Spleen (tissue), 11 donors: ENCODE data around the gene PICALM. TPM values are rescaled to one million over a fixed set of nuclear protein-coding genes. Genes with fewer than 3 reads are reported as not detected.

Source experiments
- DNase-seq: peaks from one replicate; pipeline ENCODE4 v3.0.0-alpha.2; 2020
- H3K27ac ChIP-seq, 8 donors: fragments of 200-600 bp; sonication (generic) in 7 of 8; 1 replicate in 4 of 8; 2 replicates in 4 of 8; pipeline versions ENCODE4 v1.5.0 to v1.8.0; 2016 to 2021; ENCODE audit warnings: inconsistent platforms in 4 of 8, mild to moderate bottlenecking in 4 of 8, moderate library complexity in 1 of 8
- H3K27me3 ChIP-seq, 7 donors: fragments of 200-600 bp; sonication (generic) in 6 of 7; replicated peaks in 1 of 7; 1 replicate in 4 of 7; 2 replicates in 3 of 7; pipeline versions ENCODE4 v1.5.0 to v1.8.0; 2016 to 2021; ENCODE audit warnings: inconsistent platforms in 3 of 7, mild to moderate bottlenecking in 1 of 7
- H3K36me3 ChIP-seq, 6 donors: fragments of 200-600 bp; sonication (generic) in 5 of 6; 1 replicate in 4 of 6; 2 replicates in 2 of 6; pipeline versions ENCODE4 v1.5.0 to v1.8.0; 2016 to 2021; ENCODE audit warnings: inconsistent platforms in 2 of 6
- H3K4me1 ChIP-seq, 6 donors: fragments of 200-600 bp; sonication (generic) in 5 of 6; 1 replicate in 3 of 6; 2 replicates in 3 of 6; pipeline versions ENCODE4 v1.5.0 to v1.8.0; 2016 to 2021; ENCODE audit warnings: inconsistent platforms in 3 of 6
- H3K4me3 ChIP-seq, 8 donors: fragments of 200-600 bp; sonication (generic) in 7 of 8; 1 replicate in 4 of 8; 2 replicates in 4 of 8; pipeline versions ENCODE4 v1.5.0 to v1.8.0; 2016 to 2021; ENCODE audit warnings: inconsistent platforms in 4 of 8, mild to moderate bottlenecking in 4 of 8, moderate library complexity in 2 of 8
- H3K9me3 ChIP-seq, 8 donors: fragments of 200-600 bp; sonication (generic) in 7 of 8; 1 replicate in 4 of 8; 2 replicates in 4 of 8; pipeline versions ENCODE4 v1.5.0 to v1.8.0; 2016 to 2021; ENCODE audit warnings: inconsistent platforms in 4 of 8
- POLR2A ChIP-seq, 3 donors: fragments of 450-650 bp; IDR thresholded peaks; one replicate each; pipeline ENCODE4 v1.5.1; 2017; ENCODE audit warnings: antibody characterized with exemption in 3 of 3, mild to moderate bottlenecking in 1 of 3
- POLR2AphosphoS5 ChIP-seq, 3 donors: sonication (generic); formaldehyde crosslinking; IDR thresholded peaks; one replicate each; pipeline ENCODE4 v1.5.1; 2017; ENCODE audit warnings: antibody characterized with exemption in 3 of 3
- WGBS, 5 donors: extraction: QIAGEN DNeasy Blood & Tissue Kit in 3 of 5; methylation state at CpG; one replicate each; pipeline versions ENCODE4 v1.1.5 to v1.1.7; 2013 to 2018; 5-methylcytosine and 5-hydroxymethylcytosine counted together
- intact Hi-C: fragments of 100-400 bp; cut with DNase I; formaldehyde crosslinking; loops from one replicate; pipeline ENCODE4 v1.15.0; 2023; ENCODE audit warnings: low total_unique reads
- polyA plus RNA-seq, 3 donors: library from polyadenylated mRNA; stranded (reverse); fragments of 200-250 nt; gene quantifications; one replicate each; pipeline ENCODE4 v1.2.1, GENCODE V29; 2013
- total RNA-seq, 7 donors: library from RNA; depleted of rRNA in 3 of 7; stranded (reverse); fragments of >200 nt in 3 of 7; fragmentation: NEBNext Ultra II Directional in 4 of 7; extraction: Animal tissue kit (Norgen Biotek cat#: 25700) in 4 of 7; gene quantifications; one replicate each; pipeline versions ENCODE4 v1.1.0 to v1.2.1, GENCODE V29; 2016 to 2021
- TF ChIP-seq, protein P1 (sequence below), 11 experiments: fragments of 200-600 bp in 7 of 11; fragments of 450-650 bp in 4 of 11; sonication (generic) in 4 of 11; IDR thresholded peaks in 8 of 11; conservative IDR thresholded peaks in 3 of 11; 1 replicate in 7 of 11; 2 replicates in 4 of 11; pipeline versions ENCODE4 v1.4.0 to v1.8.0; 2016 to 2021; ENCODE audit warnings: antibody characterized with exemption in 11 of 11, inconsistent platforms in 4 of 11, mild to moderate bottlenecking in 1 of 11
- donor health status: healthy with polysubstance abuse.
- donor health status: DM: no; HTN: no; CAD: no; lungs with moderate emphysema.
- donor health status: DM: no; HTN: no; CAD: no.
- donor health status: Bipolar disorder and iron deficiency.
- donor health status: healthy.
- donor health status: DM: no; HTN: no; CAD: no.
- donor health status: DM: yes; HTN: yes; CAD: no.

PICALM gene
- total and polyA plus RNA-seq, 10 donors = 42.9 to 500 (median 288) TPM

DNA sequence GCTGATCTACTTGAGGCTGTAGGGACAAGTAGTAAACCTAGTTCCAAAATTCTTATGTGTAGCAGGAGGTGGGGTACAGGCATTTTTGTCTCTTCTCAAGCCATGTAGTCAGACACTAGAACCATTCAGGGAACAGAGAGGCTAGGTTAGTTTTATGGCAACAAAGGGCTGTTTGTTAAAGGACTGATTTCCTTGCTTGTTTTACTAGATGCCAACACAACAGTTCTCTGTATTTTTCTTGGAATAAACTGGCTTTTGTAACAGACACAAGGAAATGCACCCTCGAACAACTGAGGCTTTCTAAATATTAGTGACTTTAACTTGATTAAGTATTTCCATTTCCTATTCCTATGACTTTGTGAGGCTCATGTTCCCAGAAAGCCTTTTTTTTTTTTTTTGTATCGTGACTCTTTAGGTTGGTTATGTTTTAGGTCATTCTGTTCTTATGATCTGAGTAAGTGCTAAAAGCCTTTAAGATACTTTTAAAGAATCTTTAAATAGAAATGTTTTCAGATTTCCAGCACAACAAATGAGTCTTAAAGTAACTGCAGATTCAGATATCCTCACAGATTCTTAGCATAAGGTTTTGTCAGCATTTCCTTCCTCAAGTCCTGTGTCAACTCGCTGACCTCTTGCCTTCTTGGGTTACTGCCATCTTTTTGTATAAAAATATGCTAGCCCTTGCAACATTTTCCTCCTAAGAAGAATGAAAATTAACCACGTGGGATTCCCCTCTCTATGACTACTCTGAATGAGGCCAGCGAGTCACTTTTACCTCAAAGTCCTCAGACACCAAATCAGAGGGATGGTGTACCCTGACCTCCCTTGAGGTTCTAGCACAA is 121.2 kb downstream of the PICALM start:
- TF ChIP-seq POLR2AphosphoS5 (IDR thresholded peaks at IDR 0.05) (peak in 1 of 3 donors; percentile 50), POLR2A (IDR thresholded peaks at IDR 0.05) (no peak)
- TF ChIP-seq, protein P1, sequence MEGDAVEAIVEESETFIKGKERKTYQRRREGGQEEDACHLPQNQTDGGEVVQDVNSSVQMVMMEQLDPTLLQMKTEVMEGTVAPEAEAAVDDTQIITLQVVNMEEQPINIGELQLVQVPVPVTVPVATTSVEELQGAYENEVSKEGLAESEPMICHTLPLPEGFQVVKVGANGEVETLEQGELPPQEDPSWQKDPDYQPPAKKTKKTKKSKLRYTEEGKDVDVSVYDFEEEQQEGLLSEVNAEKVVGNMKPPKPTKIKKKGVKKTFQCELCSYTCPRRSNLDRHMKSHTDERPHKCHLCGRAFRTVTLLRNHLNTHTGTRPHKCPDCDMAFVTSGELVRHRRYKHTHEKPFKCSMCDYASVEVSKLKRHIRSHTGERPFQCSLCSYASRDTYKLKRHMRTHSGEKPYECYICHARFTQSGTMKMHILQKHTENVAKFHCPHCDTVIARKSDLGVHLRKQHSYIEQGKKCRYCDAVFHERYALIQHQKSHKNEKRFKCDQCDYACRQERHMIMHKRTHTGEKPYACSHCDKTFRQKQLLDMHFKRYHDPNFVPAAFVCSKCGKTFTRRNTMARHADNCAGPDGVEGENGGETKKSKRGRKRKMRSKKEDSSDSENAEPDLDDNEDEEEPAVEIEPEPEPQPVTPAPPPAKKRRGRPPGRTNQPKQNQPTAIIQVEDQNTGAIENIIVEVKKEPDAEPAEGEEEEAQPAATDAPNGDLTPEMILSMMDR (IDR thresholded peaks at IDR 0.05 in 8 of 11, conservative IDR thresholded peaks at IDR 0.05 in 3 of 11) = no peak
- WGBS, 5 donors = 7 to 22% (median 8%) methylated on average over 5 of the region's 5 CpGs
- Histone ChIP-seq H3K4me1 (peaks cover 6 to 43% (median 28%) of the 10 kb centered on the region in 6 donors), H3K4me3 (no peak overlapping the region), H3K27me3 (no peaks in the 10 kb centered on the region), H3K9me3 (peaks cover 0 to 28% (median 13%) of the 10 kb centered on the region in 8 donors), H3K36me3 (no peaks in the 10 kb centered on the region), H3K27ac (peak overlapping the region in 7 of 8 donors; percentile 30 to 79 (median 57))
- intact Hi-C loops = no loop called here
- no peak for DNase-seq

DNA sequence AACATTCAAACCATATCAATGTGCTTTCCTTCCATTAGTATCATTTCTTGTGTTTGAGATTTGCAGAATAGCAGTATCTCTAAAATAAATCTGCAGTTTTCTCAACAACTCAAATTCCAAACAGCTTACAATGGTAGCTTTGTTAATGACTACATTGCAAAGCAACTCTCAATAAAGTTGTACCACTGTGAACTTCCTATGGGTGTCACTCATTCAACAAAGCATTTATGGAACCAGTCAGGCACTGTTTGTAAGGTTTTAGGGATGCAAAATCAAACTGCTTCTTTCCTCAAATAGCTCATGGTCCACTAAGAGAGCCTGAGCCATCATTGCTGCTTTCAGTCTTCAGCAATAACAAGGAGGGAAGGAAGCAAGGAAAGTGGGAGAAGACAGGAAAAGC is 122.7 kb downstream of the PICALM start:
- intact Hi-C loops = no loop called here
- H3K9me3 ChIP-seq = peaks cover 0 to 18% (median 5%) of the 10 kb centered on the region in 8 donors
- no peak overlapping the region for H3K4me3 ChIP-seq
- H3K27ac ChIP-seq = peak overlapping the region in 4 of 8 donors; percentile 57 to 79 (median 64)
- no peak for DNase-seq
- H3K36me3 ChIP-seq = no peaks in the 10 kb centered on the region
- peaks cover 6 to 50% (median 28%) of the 10 kb centered on the region in 6 donors for H3K4me1 ChIP-seq
- no peak for TF ChIP-seq POLR2A (IDR thresholded peaks at IDR 0.05)
- TF ChIP-seq POLR2AphosphoS5 (IDR thresholded peaks at IDR 0.05) = no peak
- no peaks in the 10 kb centered on the region for H3K27me3 ChIP-seq

- H3K9me3 ChIP-seq = peaks cover 0 to 16% (median 4%) of the 10 kb centered on the region in 8 donors
- no peaks in the 10 kb centered on the region for H3K27me3 ChIP-seq
- H3K27ac ChIP-seq = peak overlapping the region in 2 of 8 donors; percentile 67 to 79
- TF ChIP-seq, protein P1 (IDR thresholded peaks at IDR 0.05 in 8 of 11, conservative IDR thresholded peaks at IDR 0.05 in 3 of 11) = no peak
- TF ChIP-seq POLR2AphosphoS5 (IDR thresholded peaks at IDR 0.05) = peak in 1 of 3 donors; percentile 41
- peaks cover 6 to 51% (median 28%) of the 10 kb centered on the region in 6 donors for H3K4me1 ChIP-seq
- no peak overlapping the region for H3K4me3 ChIP-seq
- intact Hi-C loops = no loop called here
- no peaks in the 10 kb centered on the region for H3K36me3 ChIP-seq
- DNase-seq = no peak
Observed at GRCh38 chr11:85945788-85946187, 123.1 kb downstream of the PICALM start.

GRCh38 chr11:85945296-85945695 is 123.6 kb downstream of the PICALM start:
- Histone ChIP-seq H3K9me3 (peaks cover 0 to 14% (median 4%) of the 10 kb centered on the region in 8 donors), H3K27ac (peak overlapping the region in 1 of 8 donors; percentile 79), H3K27me3 (no peaks in the 10 kb centered on the region), H3K4me3 (no peak overlapping the region), H3K36me3 (no peaks in the 10 kb centered on the region), H3K4me1 (peaks cover 6 to 51% (median 28%) of the 10 kb centered on the region in 6 donors)
- intact Hi-C loops = no loop called here
- 89 to 98% (median 96%) methylated on average over 2 of the region's 2 CpGs for WGBS, 5 donors
- no peak for DNase-seq
- TF ChIP-seq POLR2AphosphoS5 (IDR thresholded peaks at IDR 0.05) (no peak), POLR2A (IDR thresholded peaks at IDR 0.05) (no peak)
- TF ChIP-seq, protein P1 (IDR thresholded peaks at IDR 0.05 in 8 of 11, conservative IDR thresholded peaks at IDR 0.05 in 3 of 11) = no peak
